ENCODE data around the gene OTOF.

- no peak for TF ChIP-seq CTCF (IDR thresholded peaks at IDR 0.05)
- TF ChIP-seq EZH2phosphoT487 (IDR thresholded peaks at IDR 0.05) = no peak
These were observed 15.6 kb upstream of the OTOF start for GRCh38 chr2:26493566-26493965.

Data from neural progenitor cell (in vitro differentiated cells).